Subcutaneous adipose tissue (tissue), 4 donors: ENCODE data around the gene SRCAP. TPM values are rescaled to one million over a fixed set of nuclear protein-coding genes. Genes with fewer than 3 reads are reported as not detected.

ENCODE experiments used
- total RNA-seq, 4 donors: library from RNA; depleted of rRNA; stranded (reverse); fragments of >200 nt; gene quantifications; one replicate each; pipeline ENCODE4 v1.1.0, GENCODE V29; 2016
- TF ChIP-seq, protein P1 (sequence below): fragments of 450-650 bp; IDR thresholded peaks from one replicate; pipeline ENCODE4 v1.5.1; 2016; ENCODE audit warnings: low read depth, mild to moderate bottlenecking, control low read depth, antibody characterized with exemption, moderate library complexity

Gene SRCAP
- total RNA-seq, 4 donors from 2014 or later: 14.1 to 33.7 (median 20.0) TPM

DNA sequence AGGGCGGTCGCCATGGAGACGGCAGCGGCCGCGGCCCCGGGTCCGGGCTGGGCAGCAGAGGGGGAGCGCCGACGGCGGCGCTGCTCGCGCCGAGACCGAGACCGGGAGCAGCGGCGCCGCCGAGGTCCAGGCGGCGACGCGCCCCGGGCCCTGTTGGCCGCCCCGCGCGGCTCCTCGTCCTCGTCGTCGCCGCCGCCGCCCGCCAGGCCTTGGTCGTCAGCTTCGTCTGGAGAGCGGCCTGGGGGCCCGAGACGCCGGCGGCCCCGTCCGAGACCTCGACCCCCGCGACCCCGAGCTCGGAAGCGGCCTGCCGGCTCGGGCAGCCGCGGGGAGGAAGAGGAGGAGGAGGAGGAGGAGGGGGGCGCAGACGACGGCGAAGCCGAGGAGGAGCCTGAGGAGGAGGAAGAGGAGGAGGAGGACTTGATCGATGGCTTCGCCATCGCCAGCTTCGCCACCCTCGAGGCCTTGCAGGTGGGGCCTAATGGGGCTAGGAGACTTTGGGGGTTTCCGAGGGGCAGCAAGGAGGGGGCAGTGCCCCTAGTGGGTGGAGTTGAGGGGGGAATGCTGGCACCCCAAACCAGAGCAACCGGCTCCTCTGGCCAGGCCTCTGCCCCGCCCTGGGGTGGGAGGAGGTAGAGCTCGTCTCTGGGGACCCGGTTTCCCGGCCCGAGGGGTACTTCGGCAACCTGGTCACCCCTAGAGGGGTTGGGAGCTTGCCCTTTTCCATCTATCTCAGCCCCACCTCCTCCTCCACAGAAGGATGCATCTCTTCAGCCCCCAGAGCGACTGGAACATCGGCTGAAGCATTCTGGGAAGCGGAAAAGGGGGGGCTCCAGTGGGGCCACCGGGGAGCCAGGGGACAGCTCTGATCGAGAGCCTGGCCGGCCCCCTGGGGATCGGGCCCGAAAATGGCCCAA lies 39.2 kb upstream of the SRCAP start:
- TF ChIP-seq, protein P1, sequence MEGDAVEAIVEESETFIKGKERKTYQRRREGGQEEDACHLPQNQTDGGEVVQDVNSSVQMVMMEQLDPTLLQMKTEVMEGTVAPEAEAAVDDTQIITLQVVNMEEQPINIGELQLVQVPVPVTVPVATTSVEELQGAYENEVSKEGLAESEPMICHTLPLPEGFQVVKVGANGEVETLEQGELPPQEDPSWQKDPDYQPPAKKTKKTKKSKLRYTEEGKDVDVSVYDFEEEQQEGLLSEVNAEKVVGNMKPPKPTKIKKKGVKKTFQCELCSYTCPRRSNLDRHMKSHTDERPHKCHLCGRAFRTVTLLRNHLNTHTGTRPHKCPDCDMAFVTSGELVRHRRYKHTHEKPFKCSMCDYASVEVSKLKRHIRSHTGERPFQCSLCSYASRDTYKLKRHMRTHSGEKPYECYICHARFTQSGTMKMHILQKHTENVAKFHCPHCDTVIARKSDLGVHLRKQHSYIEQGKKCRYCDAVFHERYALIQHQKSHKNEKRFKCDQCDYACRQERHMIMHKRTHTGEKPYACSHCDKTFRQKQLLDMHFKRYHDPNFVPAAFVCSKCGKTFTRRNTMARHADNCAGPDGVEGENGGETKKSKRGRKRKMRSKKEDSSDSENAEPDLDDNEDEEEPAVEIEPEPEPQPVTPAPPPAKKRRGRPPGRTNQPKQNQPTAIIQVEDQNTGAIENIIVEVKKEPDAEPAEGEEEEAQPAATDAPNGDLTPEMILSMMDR: no peak

DNA sequence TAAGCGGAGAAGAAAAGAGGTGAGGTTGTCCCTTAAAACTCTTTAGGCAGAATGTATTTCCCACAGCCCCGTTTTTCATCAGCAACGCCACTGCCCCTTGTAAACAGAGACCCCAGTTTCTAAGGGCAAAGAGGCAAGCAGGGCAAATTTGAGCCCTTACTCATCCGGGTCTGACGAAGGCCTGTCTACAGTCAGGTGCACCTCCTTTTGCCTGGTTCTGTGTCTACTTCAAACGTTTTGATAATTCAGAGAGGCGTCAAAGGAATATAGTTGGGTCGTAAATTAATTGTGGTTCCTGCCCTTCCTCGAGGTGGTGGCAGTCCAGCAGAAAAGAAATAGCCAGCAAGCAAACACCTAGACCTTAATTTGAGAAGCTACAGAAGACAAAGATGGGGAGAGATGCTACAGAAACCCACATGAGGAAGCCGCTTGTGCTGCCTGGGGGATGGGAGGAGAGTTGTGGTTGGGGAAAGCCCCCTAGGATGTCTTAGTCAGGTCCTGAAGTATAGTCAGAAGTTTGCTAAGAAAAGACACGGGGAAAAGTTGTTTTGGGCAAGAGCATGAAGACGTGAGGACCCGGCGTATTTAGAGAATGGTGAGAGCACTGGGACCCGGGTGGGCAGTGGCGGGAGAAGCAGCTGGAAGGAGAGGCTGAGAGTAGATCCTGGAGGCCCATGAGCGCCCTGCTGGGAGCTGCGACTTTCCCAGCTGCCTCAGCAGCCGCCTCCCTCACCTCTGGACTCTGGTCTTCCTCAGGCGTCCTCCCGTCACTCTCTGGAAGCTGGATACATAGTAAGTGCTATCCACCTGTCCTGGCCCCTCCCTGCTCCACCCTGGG lies 38.3 kb upstream of the SRCAP start:
- TF ChIP-seq, protein P1: no peak

DNA sequence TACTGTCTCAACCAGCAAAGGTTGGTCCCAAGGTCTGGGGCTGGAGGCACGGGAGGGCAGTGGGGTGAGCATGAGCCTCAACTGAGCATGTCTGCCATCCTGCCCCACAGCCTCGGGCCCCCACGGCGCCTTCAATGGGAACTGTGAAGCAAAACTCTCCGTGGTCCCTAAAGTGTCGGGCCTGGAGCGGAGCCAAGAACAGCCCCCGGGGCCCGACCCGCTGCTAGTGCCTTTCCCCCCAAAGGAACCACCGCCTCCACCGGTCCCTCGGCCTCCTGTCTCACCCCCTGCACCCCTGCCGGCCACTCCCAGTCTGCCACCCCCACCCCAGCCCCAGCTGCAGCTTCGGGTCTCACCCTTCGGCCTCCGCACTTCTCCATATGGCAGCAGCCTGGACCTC lies 36.5 kb upstream of the SRCAP start:
- TF ChIP-seq, protein P1: no peak

DNA sequence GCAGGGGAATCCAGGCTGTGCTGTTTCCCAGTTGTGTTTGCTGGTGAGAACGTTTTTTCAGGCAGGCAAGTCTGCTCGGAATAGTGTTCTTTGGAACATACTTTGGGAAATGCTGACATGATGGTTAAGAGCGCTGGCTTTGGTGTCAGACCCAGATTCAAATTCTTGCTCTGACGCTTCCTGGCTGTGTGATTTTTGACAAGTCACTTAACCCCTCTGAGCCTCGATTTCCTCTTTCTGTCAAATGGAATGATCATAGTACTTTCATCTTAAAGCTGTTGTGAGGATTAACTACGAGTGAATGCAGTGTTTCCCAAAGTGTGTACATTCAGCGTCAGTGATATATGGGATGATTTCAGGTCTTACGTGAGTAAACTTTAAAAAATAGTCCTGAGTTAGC lies 35.9 kb upstream of the SRCAP start:
- TF ChIP-seq, protein P1: no peak

DNA sequence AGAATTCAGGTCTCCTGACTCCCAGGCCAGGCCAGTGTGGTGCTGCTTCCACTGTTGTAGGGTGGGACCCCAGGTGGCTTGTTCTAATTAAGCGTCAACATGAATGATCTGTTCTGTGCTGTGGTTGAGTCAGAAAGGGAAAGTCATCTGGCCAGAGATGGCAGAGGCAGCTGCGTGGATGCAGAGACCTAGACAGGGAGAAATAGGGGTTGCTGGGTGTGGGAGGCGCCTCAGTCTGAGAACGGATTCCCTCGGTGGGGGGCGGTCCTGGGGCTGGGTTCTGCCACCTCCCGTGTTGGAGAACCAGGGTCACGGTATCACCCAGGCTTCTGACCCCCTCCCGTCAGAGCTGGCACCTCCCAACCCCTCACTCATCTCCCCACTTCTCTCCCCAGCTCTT lies 35.2 kb upstream of the SRCAP start:
- TF ChIP-seq, protein P1: no peak

DNA sequence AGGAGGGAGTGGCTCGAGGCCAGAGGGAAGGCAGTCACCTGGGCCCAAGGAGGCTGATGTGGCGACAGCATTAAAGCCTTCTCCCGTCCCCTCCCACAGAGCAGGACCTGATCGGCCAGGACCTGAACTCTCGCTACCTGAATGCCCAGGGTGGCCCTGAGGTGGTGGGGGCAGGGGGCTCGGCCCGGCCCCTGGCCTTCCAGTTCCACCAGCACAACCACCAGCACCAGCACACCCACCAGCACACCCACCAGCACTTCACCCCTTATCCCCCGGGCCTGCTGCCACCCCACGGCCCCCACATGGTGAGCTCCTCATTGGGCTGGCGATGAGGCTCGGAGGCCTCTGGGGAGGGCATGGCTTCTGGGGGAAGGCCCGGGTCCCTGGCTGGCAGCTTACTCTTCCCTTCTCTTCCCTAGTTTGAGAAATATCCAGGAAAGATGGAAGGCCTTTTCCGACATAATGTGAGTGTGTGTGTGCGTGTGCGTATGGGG lies 34.3 kb upstream of the SRCAP start:
- TF ChIP-seq, protein P1: no peak
